Measurements from ENCODE around the gene KCTD5.
A peak's percentile ranks its signal among the peaks of the same experiment; 100 is the strongest.

The KCTD5 gene

DNA sequence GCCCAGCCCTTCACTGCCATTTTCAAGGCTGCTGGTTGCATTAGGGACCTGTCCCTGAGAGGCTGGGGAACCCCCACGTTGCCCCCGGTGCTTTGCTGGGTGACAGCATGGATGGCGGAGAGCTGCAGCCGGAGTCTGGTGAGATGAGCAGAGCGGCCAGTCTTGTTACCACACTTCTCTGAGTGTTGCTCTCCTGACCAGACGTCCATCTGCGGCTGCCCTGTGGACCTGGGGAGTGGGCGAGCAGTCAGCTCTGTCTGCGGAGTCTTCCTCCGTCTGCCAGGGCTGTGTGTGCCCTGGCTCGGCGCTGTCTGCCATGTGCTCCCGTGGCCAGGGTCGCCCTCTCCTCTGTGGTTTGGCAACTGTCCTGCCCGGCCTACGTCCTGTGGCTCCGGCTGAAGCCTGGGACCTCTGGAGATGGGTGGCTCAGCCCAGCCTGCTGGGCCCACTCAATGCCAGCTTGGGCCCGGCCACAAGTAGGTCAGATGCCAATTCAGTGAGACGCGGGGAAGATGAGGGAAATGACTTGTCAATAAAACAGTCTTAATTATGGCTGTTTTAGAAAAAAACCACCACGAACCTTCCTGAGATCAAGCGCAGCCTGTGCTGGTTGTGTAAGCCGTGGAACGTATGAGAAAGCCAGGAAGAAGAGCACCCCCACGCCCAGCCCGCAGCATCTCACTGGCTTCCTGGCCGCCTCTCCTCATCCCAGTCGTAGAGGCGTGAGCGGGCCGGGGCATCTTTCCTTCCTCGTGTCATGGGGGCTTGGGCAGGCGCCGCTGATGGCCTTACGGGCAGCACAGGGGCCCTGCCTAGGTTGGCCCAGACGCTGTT, 7.9 kb downstream of the KCTD5 start:
- POLR2A ChIA-PET: no interaction called here
- H3K9me3 ChIP-seq (ENCODE audit: control insufficient read depth, insufficient read depth, low read depth, low read length): no peaks in the 10 kb centered on the region
- TF ChIP-seq ZBTB7A (tag by site-specific recombination; IDR thresholded peaks at IDR 0.05; ENCODE audit: low read depth) (no peak), REPIN1 (tag by site-specific recombination; IDR thresholded peaks at IDR 0.05; ENCODE audit: low read depth) (no peak), SCRT1 (tag by site-specific recombination; IDR thresholded peaks at IDR 0.05; ENCODE audit: borderline replicate concordance) (no peak), ZIC2 (tag by site-specific recombination; IDR thresholded peaks at IDR 0.05) (no peak), ZNF624 (tag by site-specific recombination; IDR thresholded peaks at IDR 0.05) (no peak), ZNF626 (tag by site-specific recombination; IDR thresholded peaks at IDR 0.05) (no peak), ZNF138 (tag by site-specific recombination; IDR thresholded peaks at IDR 0.05; ENCODE audit: borderline replicate concordance) (no peak), ZNF514 (tag by site-specific recombination; IDR thresholded peaks at IDR 0.05) (no peak), ZBTB21 (tag by site-specific recombination; IDR thresholded peaks at IDR 0.05) (no peak), BCL11B (tag by site-specific recombination; IDR thresholded peaks at IDR 0.05; ENCODE audit: low read depth) (no peak), ZNF792 (tag by site-specific recombination; IDR thresholded peaks at IDR 0.05) (no peak)
- TF ChIP-seq, protein P1, sequence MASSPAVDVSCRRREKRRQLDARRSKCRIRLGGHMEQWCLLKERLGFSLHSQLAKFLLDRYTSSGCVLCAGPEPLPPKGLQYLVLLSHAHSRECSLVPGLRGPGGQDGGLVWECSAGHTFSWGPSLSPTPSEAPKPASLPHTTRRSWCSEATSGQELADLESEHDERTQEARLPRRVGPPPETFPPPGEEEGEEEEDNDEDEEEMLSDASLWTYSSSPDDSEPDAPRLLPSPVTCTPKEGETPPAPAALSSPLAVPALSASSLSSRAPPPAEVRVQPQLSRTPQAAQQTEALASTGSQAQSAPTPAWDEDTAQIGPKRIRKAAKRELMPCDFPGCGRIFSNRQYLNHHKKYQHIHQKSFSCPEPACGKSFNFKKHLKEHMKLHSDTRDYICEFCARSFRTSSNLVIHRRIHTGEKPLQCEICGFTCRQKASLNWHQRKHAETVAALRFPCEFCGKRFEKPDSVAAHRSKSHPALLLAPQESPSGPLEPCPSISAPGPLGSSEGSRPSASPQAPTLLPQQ (tag by site-specific recombination; IDR thresholded peaks at IDR 0.05): no peak
- TF ChIP-seq, protein P2, sequence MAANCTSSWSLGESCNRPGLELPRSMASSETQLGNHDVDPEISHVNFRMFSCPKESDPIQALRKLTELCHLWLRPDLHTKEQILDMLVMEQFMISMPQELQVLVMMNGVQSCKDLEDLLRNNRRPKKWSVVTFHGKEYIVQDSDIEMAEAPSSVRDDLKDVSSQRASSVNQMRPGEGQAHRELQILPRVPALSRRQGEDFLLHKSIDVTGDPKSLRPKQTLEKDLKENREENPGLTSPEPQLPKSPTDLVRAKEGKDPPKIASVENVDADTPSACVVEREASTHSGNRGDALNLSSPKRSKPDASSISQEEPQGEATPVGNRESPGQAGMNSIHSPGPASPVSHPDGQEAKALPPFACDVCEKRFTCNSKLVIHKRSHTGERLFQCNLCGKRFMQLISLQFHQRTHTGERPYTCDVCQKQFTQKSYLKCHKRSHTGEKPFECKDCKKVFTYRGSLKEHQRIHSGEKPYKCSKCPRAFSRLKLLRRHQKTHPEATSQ (tag by site-specific recombination; IDR thresholded peaks at IDR 0.05): no peak
- peaks cover 0 to 23% of the 10 kb centered on the region in 2 experiments; a peak in 1 of 3 replicates for H3K36me3 ChIP-seq (ENCODE audit: control insufficient read depth in 2 of 2, insufficient read depth in 1 of 2, low read length in 2 of 2)
- no peak overlapping the region for H3K4me3 ChIP-seq (ENCODE audit: low read depth, low read length)
- H3K27ac ChIP-seq (ENCODE audit: extremely low read depth, low read depth, low read length): no peak overlapping the region
- no peaks in the 10 kb centered on the region for H3K4me1 ChIP-seq (ENCODE audit: control insufficient read depth, insufficient read depth, low read length)
- CTCF ChIA-PET: interaction anchor here (0.9 kb wide), 1 partner anchor 14 kb away, joined by 3 read pairs; no protein-coding TSS in a partner anchor

- TF ChIP-seq ZNF658 (tag by site-specific recombination; IDR thresholded peaks at IDR 0.05): no peak
- ChIA-PET CTCF (interaction anchor here (0.7 to 1.4 kb wide), 3 partner anchors 13 to 338 kb away, joined by 3 to 4 read pairs (median 3); no protein-coding TSS in a partner anchor), POLR2A (no interaction called here)
- H3K27ac ChIP-seq (ENCODE audit: extremely low read depth, low read depth, low read length): no peak overlapping the region
- H3K4me3 ChIP-seq (ENCODE audit: low read depth, low read length): no peak overlapping the region
- no peaks in the 10 kb centered on the region for H3K4me1 ChIP-seq (ENCODE audit: control insufficient read depth, insufficient read depth, low read length)
- H3K36me3 ChIP-seq (ENCODE audit: control insufficient read depth in 2 of 2, insufficient read depth in 1 of 2, low read length in 2 of 2): peaks cover 0 to 23% of the 10 kb centered on the region in 2 experiments; a peak in 1 of 3 replicates
- H3K9me3 ChIP-seq (ENCODE audit: control insufficient read depth, insufficient read depth, low read depth, low read length): no peaks in the 10 kb centered on the region
Observed at GRCh38 chr16:2690852-2691251, 8.5 kb downstream of the KCTD5 start.

- POLR2A ChIA-PET: no interaction called here
- Histone ChIP-seq H3K36me3 (ENCODE audit: control insufficient read depth in 2 of 2, insufficient read depth in 1 of 2, low read length in 2 of 2) (peaks cover 0 to 25% of the 10 kb centered on the region in 2 experiments; a peak in 1 of 3 replicates), H3K4me1 (ENCODE audit: control insufficient read depth, insufficient read depth, low read length) (no peaks in the 10 kb centered on the region), H3K9me3 (ENCODE audit: control insufficient read depth, insufficient read depth, low read depth, low read length) (no peaks in the 10 kb centered on the region), H3K27ac (ENCODE audit: extremely low read depth, low read depth, low read length) (no peak overlapping the region), H3K4me3 (ENCODE audit: low read depth, low read length) (no peak overlapping the region)
- TF ChIP-seq ZIC2 (tag by site-specific recombination; IDR thresholded peaks at IDR 0.05) (peak; percentile 49), ZNF324 (tag by site-specific recombination; IDR thresholded peaks at IDR 0.05) (no peak)
- CTCF ChIA-PET: interaction anchor here (0.6 to 1.4 kb wide), 3 partner anchors 59 to 337 kb away, joined by 3 to 4 read pairs (median 4); no protein-coding TSS in a partner anchor
Observed at GRCh38 chr16:2691491-2692248, 9.3 kb downstream of the KCTD5 start.
